ENCODE data around the gene RPS6KA5.
"Not testable (repeated sequence)": the region's sequence is repeated elsewhere in the genome, so short reads cannot be mapped to it uniquely, and the experiment has no call there.

DNA sequence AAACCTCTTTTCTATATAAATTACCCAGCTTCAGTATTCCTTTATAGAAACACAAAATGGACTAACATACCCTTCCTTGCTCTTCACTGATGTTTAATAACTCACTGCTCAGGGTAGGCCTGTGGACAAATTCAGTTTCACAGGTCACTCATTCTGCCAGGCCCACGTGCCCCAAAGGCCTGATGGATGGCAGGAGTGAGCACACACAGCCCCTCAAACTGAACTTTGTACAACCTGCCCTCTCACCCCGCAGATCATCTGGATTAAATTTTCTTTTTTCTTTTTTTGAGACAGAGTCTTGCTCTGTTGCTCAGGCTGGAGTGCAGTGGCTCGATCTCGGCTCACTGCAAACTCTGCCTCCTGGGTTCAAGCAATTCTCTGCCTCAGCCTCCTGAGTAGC is 219.8 kb downstream of the RPS6KA5 start:
- not testable (repeated sequence) for TF ChIP-seq ZFX (IDR thresholded peaks at IDR 0.05; ENCODE audit: borderline replicate concordance)
- TF ChIP-seq, protein P1, sequence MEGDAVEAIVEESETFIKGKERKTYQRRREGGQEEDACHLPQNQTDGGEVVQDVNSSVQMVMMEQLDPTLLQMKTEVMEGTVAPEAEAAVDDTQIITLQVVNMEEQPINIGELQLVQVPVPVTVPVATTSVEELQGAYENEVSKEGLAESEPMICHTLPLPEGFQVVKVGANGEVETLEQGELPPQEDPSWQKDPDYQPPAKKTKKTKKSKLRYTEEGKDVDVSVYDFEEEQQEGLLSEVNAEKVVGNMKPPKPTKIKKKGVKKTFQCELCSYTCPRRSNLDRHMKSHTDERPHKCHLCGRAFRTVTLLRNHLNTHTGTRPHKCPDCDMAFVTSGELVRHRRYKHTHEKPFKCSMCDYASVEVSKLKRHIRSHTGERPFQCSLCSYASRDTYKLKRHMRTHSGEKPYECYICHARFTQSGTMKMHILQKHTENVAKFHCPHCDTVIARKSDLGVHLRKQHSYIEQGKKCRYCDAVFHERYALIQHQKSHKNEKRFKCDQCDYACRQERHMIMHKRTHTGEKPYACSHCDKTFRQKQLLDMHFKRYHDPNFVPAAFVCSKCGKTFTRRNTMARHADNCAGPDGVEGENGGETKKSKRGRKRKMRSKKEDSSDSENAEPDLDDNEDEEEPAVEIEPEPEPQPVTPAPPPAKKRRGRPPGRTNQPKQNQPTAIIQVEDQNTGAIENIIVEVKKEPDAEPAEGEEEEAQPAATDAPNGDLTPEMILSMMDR (IDR thresholded peaks at IDR 0.05), result not testable (repeated sequence)
